Vagina (tissue), 2 donors: ENCODE data around the gene BEND3. TPM values are rescaled to one million over a fixed set of nuclear protein-coding genes. Genes with fewer than 3 reads are reported as not detected.
"Not testable (repeated sequence)": the region's sequence is repeated elsewhere in the genome, so short reads cannot be mapped to it uniquely, and the experiment has no call there.

Source experiments
- DNase-seq, 2 donors: peaks; one replicate each; pipeline ENCODE4 v3.0.0-alpha.2; 2017; ENCODE audit errors: extremely low spot score in 2 of 2
- H3K27ac ChIP-seq: fragments of 200-600 bp; sonication (generic); one replicate; pipeline ENCODE4 v1.5.1; 2019
- H3K27me3 ChIP-seq: fragments of 200-600 bp; sonication (generic); one replicate; pipeline ENCODE4 v1.5.1; 2019
- H3K36me3 ChIP-seq, 2 donors: fragments of 200-600 bp; sonication (generic); one replicate each; pipeline ENCODE4 v1.5.1; 2017 to 2019
- H3K4me1 ChIP-seq: fragments of 200-600 bp; sonication (generic); one replicate; pipeline ENCODE4 v1.5.1; 2019
- H3K4me3 ChIP-seq, 2 donors: fragments of 200-600 bp; sonication (generic); 1 replicate in 1 of 2; 2 replicates in 1 of 2; pipeline ENCODE4 v1.5.1; 2016 to 2019
- H3K9me3 ChIP-seq: fragments of 200-600 bp; sonication (generic); one replicate; pipeline ENCODE4 v1.5.1; 2019
- POLR2A ChIP-seq, 2 donors: fragments of 450-650 bp; IDR thresholded peaks; one replicate each; pipeline ENCODE4 v1.6.1; 2017; ENCODE audit warnings: antibody characterized with exemption in 2 of 2, mild to moderate bottlenecking in 2 of 2, moderate library complexity in 2 of 2
- POLR2AphosphoS5 ChIP-seq, 2 donors: sonication (generic); formaldehyde crosslinking; IDR thresholded peaks; one replicate each; pipeline ENCODE4 v1.9.0; 2017; ENCODE audit warnings: antibody characterized with exemption in 2 of 2, mild to moderate bottlenecking in 2 of 2, low read depth in 1 of 2; ENCODE audit not compliant: insufficient read depth in 1 of 2
- intact Hi-C: fragments of 100-400 bp; cut with DNase I; formaldehyde crosslinking; loops from one replicate; pipeline ENCODE4 v1.15.1; 2023
- total RNA-seq: library from RNA; depleted of rRNA; stranded (reverse); fragments of >200 nt; gene quantifications from one replicate; pipeline ENCODE4 v1.2.3, GENCODE V29; 2016
- TF ChIP-seq, protein P1 (sequence below), 3 experiments: fragments of 450-650 bp in 2 of 3; fragments of 200-600 bp in 1 of 3; sonication (generic) in 1 of 3; IDR thresholded peaks; one replicate each; pipeline ENCODE4 v1.5.1; 2017 to 2019; ENCODE audit warnings: antibody characterized with exemption in 3 of 3, mild to moderate bottlenecking in 2 of 3, moderate library complexity in 2 of 3

The BEND3 gene
- total RNA-seq, 1 donor from 2014 or later: 2.0 TPM

DNA sequence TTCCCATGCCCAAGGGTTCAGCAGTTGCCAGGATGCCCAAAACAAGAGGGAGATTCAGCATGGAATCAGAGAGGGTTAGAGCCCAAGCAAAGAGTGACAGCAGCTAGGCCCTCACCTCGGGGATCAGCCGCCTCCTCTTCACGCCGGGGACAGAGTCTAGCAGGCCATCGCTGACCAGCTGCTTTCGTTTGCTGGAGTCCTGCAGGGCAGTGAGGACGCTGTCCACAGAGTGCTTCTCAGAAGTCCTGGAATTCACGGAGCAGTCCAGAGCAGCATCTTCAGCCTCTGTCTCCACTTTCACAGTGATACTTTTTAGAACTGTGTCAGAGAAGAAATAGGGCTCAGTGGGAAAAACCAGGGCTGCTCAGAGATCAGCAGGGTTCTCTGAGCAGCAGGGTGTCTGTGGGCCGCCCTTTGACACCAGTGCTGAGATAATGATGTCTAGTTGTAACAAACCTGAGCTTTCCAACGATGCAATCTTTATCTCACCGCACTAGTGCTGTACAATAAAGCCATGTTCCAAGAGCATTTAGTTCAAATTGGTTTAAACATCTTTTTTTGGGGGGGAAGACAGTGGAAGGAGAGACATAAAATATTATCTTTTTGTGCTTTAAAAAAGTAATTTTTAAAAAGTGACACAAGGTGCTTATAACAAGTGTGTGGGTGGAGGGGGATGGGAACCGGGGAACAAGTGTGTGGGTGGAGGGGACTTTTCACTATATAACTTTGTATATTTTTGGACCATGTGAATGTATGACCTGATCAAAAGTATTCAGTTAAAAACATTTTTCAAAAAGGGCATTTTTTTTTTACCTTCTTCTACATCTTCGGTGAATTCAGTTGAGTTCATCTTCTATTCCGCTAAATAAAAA is 16.6 kb downstream of the BEND3 start:
- TF ChIP-seq, protein P1, sequence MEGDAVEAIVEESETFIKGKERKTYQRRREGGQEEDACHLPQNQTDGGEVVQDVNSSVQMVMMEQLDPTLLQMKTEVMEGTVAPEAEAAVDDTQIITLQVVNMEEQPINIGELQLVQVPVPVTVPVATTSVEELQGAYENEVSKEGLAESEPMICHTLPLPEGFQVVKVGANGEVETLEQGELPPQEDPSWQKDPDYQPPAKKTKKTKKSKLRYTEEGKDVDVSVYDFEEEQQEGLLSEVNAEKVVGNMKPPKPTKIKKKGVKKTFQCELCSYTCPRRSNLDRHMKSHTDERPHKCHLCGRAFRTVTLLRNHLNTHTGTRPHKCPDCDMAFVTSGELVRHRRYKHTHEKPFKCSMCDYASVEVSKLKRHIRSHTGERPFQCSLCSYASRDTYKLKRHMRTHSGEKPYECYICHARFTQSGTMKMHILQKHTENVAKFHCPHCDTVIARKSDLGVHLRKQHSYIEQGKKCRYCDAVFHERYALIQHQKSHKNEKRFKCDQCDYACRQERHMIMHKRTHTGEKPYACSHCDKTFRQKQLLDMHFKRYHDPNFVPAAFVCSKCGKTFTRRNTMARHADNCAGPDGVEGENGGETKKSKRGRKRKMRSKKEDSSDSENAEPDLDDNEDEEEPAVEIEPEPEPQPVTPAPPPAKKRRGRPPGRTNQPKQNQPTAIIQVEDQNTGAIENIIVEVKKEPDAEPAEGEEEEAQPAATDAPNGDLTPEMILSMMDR (IDR thresholded peaks at IDR 0.05): no peak
- TF ChIP-seq POLR2A (IDR thresholded peaks at IDR 0.05) (no peak), POLR2AphosphoS5 (IDR thresholded peaks at IDR 0.05; ENCODE audit: insufficient read depth in 1 of 2, low read depth in 1 of 2) (no peak)
- no peaks in the 10 kb centered on the region for H3K27me3 ChIP-seq
- intact Hi-C loops: no loop called here
- DNase-seq: no peak
- no peaks in the 10 kb centered on the region for H3K4me1 ChIP-seq
- H3K4me3 ChIP-seq: no peak overlapping the region
- no peak overlapping the region for H3K27ac ChIP-seq
- no peaks in the 10 kb centered on the region for H3K36me3 ChIP-seq
- no peaks in the 10 kb centered on the region for H3K9me3 ChIP-seq

DNA sequence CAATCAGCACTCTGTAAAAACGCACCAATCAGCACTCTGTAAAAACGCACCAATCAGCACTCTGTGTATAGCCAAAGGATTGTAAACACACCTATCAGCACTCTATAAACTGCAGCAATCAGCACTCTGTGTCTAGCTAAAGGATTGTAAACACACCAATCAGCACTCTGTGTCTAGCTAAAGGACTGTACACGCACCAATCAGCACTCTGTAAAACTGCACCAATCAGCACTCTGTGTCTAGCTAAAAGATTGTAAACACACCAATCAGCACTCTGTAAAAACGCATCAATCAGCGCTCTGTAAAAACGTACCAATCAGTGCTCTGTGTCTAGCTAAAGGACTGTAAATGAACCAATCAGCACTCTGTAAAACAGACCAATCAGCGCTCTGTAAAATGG is 30.9 kb downstream of the BEND3 start:
- H3K36me3 ChIP-seq, H3K4me1 ChIP-seq, H3K27me3 ChIP-seq, H3K4me3 ChIP-seq, H3K9me3 ChIP-seq, H3K27ac ChIP-seq, DNase-seq, intact Hi-C loops: not testable (repeated sequence)

DNA sequence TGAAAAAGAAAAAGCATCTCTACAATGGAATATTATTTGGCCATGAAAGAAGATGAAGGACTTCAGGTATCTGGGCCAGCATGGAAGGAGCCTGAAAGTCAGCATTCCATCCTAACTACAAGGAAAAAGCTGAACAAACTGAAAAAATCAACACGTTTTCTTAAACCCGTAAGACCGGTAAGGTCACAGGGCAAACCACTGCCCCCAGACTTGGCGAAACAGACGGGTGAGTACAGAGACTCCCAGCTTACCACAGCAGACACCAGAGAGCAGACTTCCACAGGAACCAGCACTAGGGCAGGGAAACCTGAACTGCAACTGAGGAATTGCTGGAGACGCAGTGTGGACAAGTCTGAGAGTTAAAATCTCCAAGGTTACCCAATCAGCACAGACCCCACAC is 31.4 kb downstream of the BEND3 start:
- intact Hi-C loops: no loop called here
- H3K27ac ChIP-seq: no peak overlapping the region
- H3K4me3 ChIP-seq: no peak overlapping the region
- no peaks in the 10 kb centered on the region for H3K36me3 ChIP-seq
- H3K9me3 ChIP-seq: no peaks in the 10 kb centered on the region
- H3K4me1 ChIP-seq: no peaks in the 10 kb centered on the region
- no peak for DNase-seq
- no peaks in the 10 kb centered on the region for H3K27me3 ChIP-seq
- TF ChIP-seq POLR2A (IDR thresholded peaks at IDR 0.05) (no peak), POLR2AphosphoS5 (IDR thresholded peaks at IDR 0.05; ENCODE audit: insufficient read depth in 1 of 2, low read depth in 1 of 2) (no peak)
- TF ChIP-seq, protein P1 (IDR thresholded peaks at IDR 0.05): no peak

DNA sequence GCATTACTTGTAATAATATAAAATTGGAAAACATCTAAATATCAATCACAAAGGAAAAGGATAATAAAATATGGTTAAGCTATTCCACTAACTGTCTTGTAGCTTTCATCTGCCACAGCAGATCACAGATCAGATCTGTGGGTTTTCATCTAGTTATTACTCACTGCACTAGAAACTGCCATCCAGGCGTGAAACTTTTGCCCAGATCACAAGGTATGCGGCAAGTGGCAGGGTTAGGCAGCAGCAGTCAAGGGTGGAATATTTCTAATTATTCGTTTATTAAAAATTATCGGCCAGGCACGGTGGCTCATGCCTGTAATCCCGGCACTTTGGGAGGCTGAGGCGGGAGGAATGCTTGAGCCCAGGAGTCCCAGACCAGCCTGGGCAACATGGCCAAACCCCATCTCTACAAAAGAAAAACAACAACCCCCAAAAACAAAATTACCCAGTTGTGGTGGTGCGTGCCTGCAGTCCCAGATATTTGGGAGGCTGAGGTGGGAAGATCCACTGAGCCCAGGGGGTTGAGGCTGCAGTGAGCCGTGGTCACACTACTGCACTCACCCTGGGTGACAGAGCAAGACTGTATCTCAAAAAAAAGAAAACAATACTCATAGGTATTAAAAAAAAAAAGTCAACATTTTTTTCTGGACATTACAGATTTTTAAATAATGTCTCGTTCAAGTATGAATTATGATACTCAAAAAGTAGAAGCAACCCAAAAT is 32.1 kb downstream of the BEND3 start:
- H3K9me3 ChIP-seq: no peaks in the 10 kb centered on the region
- TF ChIP-seq POLR2A (IDR thresholded peaks at IDR 0.05): no peak
- TF ChIP-seq POLR2AphosphoS5 (IDR thresholded peaks at IDR 0.05; ENCODE audit: insufficient read depth in 1 of 2, low read depth in 1 of 2): no peak
- TF ChIP-seq, protein P1 (IDR thresholded peaks at IDR 0.05): no peak

DNA sequence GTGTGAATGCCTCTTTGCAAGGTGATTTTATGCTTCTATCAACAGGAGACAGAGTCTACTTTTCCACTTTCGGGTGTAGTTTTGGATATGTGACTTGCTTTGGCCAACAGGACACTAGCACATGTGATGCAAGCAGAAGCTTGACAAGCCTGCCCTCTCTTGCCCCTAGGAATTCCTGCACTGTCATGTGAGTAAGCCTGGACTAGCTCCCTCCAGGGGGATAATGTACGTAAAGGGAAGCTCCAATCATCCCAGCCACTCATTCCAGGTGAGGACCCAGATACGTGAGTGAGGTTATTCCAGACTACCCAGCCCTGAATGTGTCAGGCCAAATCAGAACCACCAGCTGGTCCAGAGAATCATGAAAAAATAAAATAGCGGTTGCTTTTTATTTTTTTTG is 33.3 kb downstream of the BEND3 start:
- H3K9me3 ChIP-seq: no peaks in the 10 kb centered on the region
- H3K4me1 ChIP-seq: no peaks in the 10 kb centered on the region
- no peaks in the 10 kb centered on the region for H3K36me3 ChIP-seq
- no peak for TF ChIP-seq POLR2AphosphoS5 (IDR thresholded peaks at IDR 0.05; ENCODE audit: insufficient read depth in 1 of 2, low read depth in 1 of 2)
- no peak for TF ChIP-seq POLR2A (IDR thresholded peaks at IDR 0.05)
- TF ChIP-seq, protein P1 (IDR thresholded peaks at IDR 0.05): no peak
- H3K27me3 ChIP-seq: no peaks in the 10 kb centered on the region
- intact Hi-C loops: no loop called here
- DNase-seq: no peak
- no peak overlapping the region for H3K4me3 ChIP-seq
- no peak overlapping the region for H3K27ac ChIP-seq

More for the DNA sequence above, 32.1 kb downstream of the BEND3 start:
- DNase-seq: no peak
- no peak overlapping the region for H3K4me3 ChIP-seq
- H3K36me3 ChIP-seq: no peaks in the 10 kb centered on the region
- intact Hi-C loops: no loop called here
- H3K27ac ChIP-seq: no peak overlapping the region
- H3K27me3 ChIP-seq: no peaks in the 10 kb centered on the region
- no peaks in the 10 kb centered on the region for H3K4me1 ChIP-seq
